HepG2 (cell line): ENCODE results near the gene NEMF. TPM values are rescaled to one million over a fixed set of nuclear protein-coding genes. Genes with fewer than 3 reads are reported as not detected.
A peak's percentile ranks its signal among the peaks of the same experiment; 100 is the strongest.

Source experiments
- ARID2 ChIP-seq: sonication (generic); formaldehyde crosslinking; IDR thresholded peaks from 2 replicates; pipeline ENCODE4 v1.8.1; 2022; ENCODE audit warnings: mild to moderate bottlenecking, missing genetic modification reagents, borderline replicate concordance
- CENPT ChIP-seq: sonication (generic); formaldehyde crosslinking; IDR thresholded peaks from 2 replicates; pipeline ENCODE4 v1.8.0; 2022; ENCODE audit warnings: low read depth, mild to moderate bottlenecking, moderate library complexity, missing genetic modification reagents
- LCORL ChIP-seq, 2 experiments: fragments of 450-650 bp in 1 of 2; sonication (generic) in 1 of 2; formaldehyde crosslinking in 1 of 2; IDR thresholded peaks; 2 replicates each; pipeline versions ENCODE4 v1.5.0 to v1.6.1; 2017 to 2020; ENCODE audit warnings: antibody characterized with exemption in 1 of 2, missing genetic modification reagents in 1 of 2
- NFKBIZ ChIP-seq: IDR thresholded peaks from 2 replicates; pipeline ENCODE4 v1.6.1; 2018; ENCODE audit warnings: missing genetic modification reagents, missing compliant biosample characterization
- PHF5A ChIP-seq: IDR thresholded peaks from one replicate; pipeline ENCODE4 v1.6.1; 2018; ENCODE audit warnings: low read depth, missing genetic modification reagents; ENCODE audit not compliant: unreplicated experiment
- ZBTB26 ChIP-seq: IDR thresholded peaks from 2 replicates; pipeline ENCODE4 v1.6.1; 2016; ENCODE audit warnings: missing compliant biosample characterization, missing genetic modification reagents, borderline replicate concordance
- ZKSCAN5 ChIP-seq: sonication (generic); formaldehyde crosslinking; IDR thresholded peaks from 2 replicates; pipeline ENCODE4 v1.5.1; 2020; ENCODE audit warnings: mild to moderate bottlenecking, missing genetic modification reagents
- ZNF124 ChIP-seq: sonication (generic); formaldehyde crosslinking; IDR thresholded peaks from 2 replicates; pipeline ENCODE4 v1.4.0; 2020; ENCODE audit warnings: missing genetic modification reagents
- ZNF383 ChIP-seq: sonication (generic); formaldehyde crosslinking; IDR thresholded peaks from 2 replicates; pipeline ENCODE4 v1.4.0; 2020; ENCODE audit warnings: missing genetic modification reagents, mild to moderate bottlenecking, borderline replicate concordance
- ZNF44 ChIP-seq: sonication (generic); formaldehyde crosslinking; IDR thresholded peaks from 2 replicates; pipeline ENCODE4 v1.5.1; 2020; ENCODE audit warnings: mild to moderate bottlenecking, missing genetic modification reagents
- ZNF446 ChIP-seq: sonication (generic); formaldehyde crosslinking; IDR thresholded peaks from 2 replicates; pipeline ENCODE4 v1.5.0; 2020; ENCODE audit warnings: mild to moderate bottlenecking, missing genetic modification reagents
- ZNF558 ChIP-seq: sonication (generic); formaldehyde crosslinking; IDR thresholded peaks from 2 replicates; pipeline ENCODE4 v1.9.0; 2022; ENCODE audit warnings: mild to moderate bottlenecking, missing genetic modification reagents, borderline replicate concordance
- ZNF646 ChIP-seq: sonication (generic); formaldehyde crosslinking; IDR thresholded peaks from 2 replicates; pipeline ENCODE4 v1.9.0; 2021; ENCODE audit warnings: mild to moderate bottlenecking, missing genetic modification reagents
- ZNF710 ChIP-seq: sonication (generic); formaldehyde crosslinking; IDR thresholded peaks from 2 replicates; pipeline ENCODE4 v1.5.0; 2020; ENCODE audit warnings: mild to moderate bottlenecking, missing genetic modification reagents, borderline replicate concordance
- ZNF770 ChIP-seq: sonication (generic); formaldehyde crosslinking; IDR thresholded peaks from 2 replicates; pipeline ENCODE4 v1.5.0; 2020; ENCODE audit warnings: mild to moderate bottlenecking, missing genetic modification reagents
- polyA plus RNA-seq, 8 experiments: library from polyadenylated mRNA; depleted of rRNA in 3 of 8; stranded (reverse) in 7 of 8; unstranded in 1 of 8; fragments of >200 nt; fragmentation: Illumina TruSeq in 4 of 8; extraction: Trizol in 4 of 8; gene quantifications; 2 replicates each; pipeline versions ENCODE4 v1.2.1 to v1.2.3, GENCODE V29; 2011 to 2016; ENCODE audit warnings: low read depth in 4 of 8, missing spikeins in 1 of 8, mixed read lengths in 1 of 8; ENCODE audit not compliant: insufficient read depth in 1 of 8
- total RNA-seq, 5 experiments: library from RNA; depleted of rRNA; stranded (reverse); fragments of >200 nt; fragmentation: Illumina TruSeq; extraction: Trizol; gene quantifications; 2 replicates each; pipeline ENCODE4 v1.2.3, GENCODE V29; 2016; ENCODE audit warnings: low read depth in 1 of 5

The NEMF gene
- total and polyA plus RNA-seq, 2 of the 13 experiments (the other 11 are each of a cell fraction or from before 2014, with no cell fraction given) = 21.3 to 57.9 TPM

GRCh38 chr14:49852301-49853157 is at the start of gene NEMF (continued):
- TF ChIP-seq ZKSCAN5 (CRISPR knock-in tag) (no peak), ZNF558 (CRISPR knock-in tag) (no peak), CENPT (CRISPR knock-in tag) (peak; percentile 71; the same call in 1 of the 2 replicates), ZNF44 (CRISPR knock-in tag) (no peak; the same call in 1 of the 2 replicates), ZNF446 (CRISPR knock-in tag) (0 out of 2 replicates have a peak, but pooled peaks have one; percentile 48), PHF5A (CRISPR knock-in tag) (no peak), ZNF646 (CRISPR knock-in tag) (peak; percentile 13; the same call in 1 of the 2 replicates), ZNF710 (CRISPR knock-in tag) (0 out of 2 replicates have a peak, but pooled peaks have one; percentile 40), ZNF383 (CRISPR knock-in tag) (no peak), NFKBIZ (CRISPR knock-in tag) (no peak), ZNF770 (CRISPR knock-in tag) (peak; percentile 21; the same call in 1 of the 2 replicates), ZBTB26 (peak; percentile 49; the same call in 1 of the 2 replicates), ZNF124 (CRISPR knock-in tag) (peak; percentile 69; the same call in 1 of the 2 replicates), ARID2 (CRISPR knock-in tag) (no peak; the same call in none of the 2 replicates), LCORL (IDR thresholded peaks at IDR 0.05) (no peak), LCORL (CRISPR knock-in tag; IDR thresholded peaks at IDR 0.05) (no peak; the same call in 1 of the 2 replicates)
